B cell (primary cell): ENCODE measurements around the gene C8A. TPM values are rescaled to one million over a fixed set of nuclear protein-coding genes. Genes with fewer than 3 reads are reported as not detected.

ENCODE experiments used
- ATAC-seq: fragments of 200-7000 bp; cut with Tn5 transposase; one replicate; pipeline ENCODE4 v1.10.0; 2021; ENCODE audit warnings: low read depth, mild to moderate bottlenecking, moderate number of reproducible peaks, moderate library complexity
- CTCF ChIA-PET: fragments of 350-600 bp; sonication (Branson Sonifier 250); formaldehyde crosslinking; loops from one replicate; lab custom pipeline; 2021; ENCODE audit warnings: antibody characterized with exemption, inconsistent platforms; lab: Charles Lee
- POLR2A ChIA-PET: fragments of 350-600 bp; sonication (Branson Sonifier 250); formaldehyde crosslinking; loops from one replicate; lab custom pipeline; 2021; ENCODE audit warnings: antibody characterized with exemption; lab: Charles Lee
- DNase-seq: peaks from one replicate; pipeline ENCODE4 v3.0.0; 2013
- H2AFZ ChIP-seq: 2 replicates; pipeline ENCODE4 v1.6.1; 2012; ENCODE audit warnings: mild to moderate bottlenecking, low read depth, low read length; ENCODE audit not compliant: insufficient read depth, poor library complexity, severe bottlenecking
- H3K27ac ChIP-seq, 2 donors: 1 replicate in 1 of 2; 2 replicates in 1 of 2; pipeline ENCODE4 v1.5.1; 2012 to 2013; ENCODE audit warnings: low read length in 2 of 2, mild to moderate bottlenecking in 2 of 2, moderate library complexity in 1 of 2
- H3K27me3 ChIP-seq, 4 experiments: fragments of 200-600 bp in 1 of 4; sonication (generic) in 1 of 4; replicated peaks in 1 of 4; 1 replicate in 2 of 4; 2 replicates in 2 of 4; pipeline versions ENCODE4 v1.6.1 to v1.7.0; 2013 to 2016; ENCODE audit warnings: low read length in 3 of 4, mild to moderate bottlenecking in 2 of 4, mixed read lengths in 1 of 4, moderate library complexity in 1 of 4; ENCODE audit not compliant: insufficient read depth in 4 of 4, control insufficient read depth in 3 of 4; ENCODE audit errors: control extremely low read depth in 1 of 4
- H3K36me3 ChIP-seq, 2 experiments: replicated peaks in 1 of 2; 1 replicate in 1 of 2; 2 replicates in 1 of 2; pipeline versions ENCODE4 v1.6.1 to v1.7.1; 2013; ENCODE audit warnings: low read length in 1 of 2; ENCODE audit not compliant: insufficient read depth in 2 of 2, control insufficient read depth in 1 of 2; ENCODE audit errors: control extremely low read depth in 1 of 2, extremely low read depth in 1 of 2
- H3K4me1 ChIP-seq, 2 donors: fragments of 200-600 bp in 1 of 2; sonication (generic) in 1 of 2; 1 replicate in 1 of 2; 2 replicates in 1 of 2; pipeline versions ENCODE4 v1.5.1 to v1.6.1; 2013 to 2017; ENCODE audit warnings: low read length in 2 of 2; ENCODE audit not compliant: control insufficient read depth in 2 of 2, insufficient read depth in 2 of 2
- H3K4me2 ChIP-seq: replicated peaks from 2 replicates; pipeline ENCODE3; 2012; ENCODE audit warnings: mild to moderate bottlenecking, low read depth, low read length; ENCODE audit not compliant: poor library complexity, severe bottlenecking
- H3K4me3 ChIP-seq, 5 experiments: fragments of 200-600 bp in 1 of 5; sonication (generic) in 1 of 5; 1 replicate in 3 of 5; 2 replicates in 2 of 5; pipeline versions ENCODE4 v1.5.1 to v1.7.0; 2011 to 2016; ENCODE audit warnings: low read length in 4 of 5, mild to moderate bottlenecking in 4 of 5, low read depth in 2 of 5, control low read depth in 1 of 5, moderate library complexity in 1 of 5; ENCODE audit not compliant: insufficient read depth in 1 of 5; ENCODE audit errors: control extremely low read depth in 1 of 5, extremely low read depth in 1 of 5
- H3K79me2 ChIP-seq: fragments of 200-600 bp; sonication (generic); one replicate; pipeline ENCODE4 v1.6.0; 2016; ENCODE audit warnings: low read length; ENCODE audit not compliant: control insufficient read depth, insufficient read depth
- H3K9ac ChIP-seq: fragments of 200-600 bp; sonication (generic); 2 replicates; pipeline ENCODE4 v1.6.1; 2017; ENCODE audit warnings: mild to moderate bottlenecking, low read length, moderate library complexity
- H3K9me3 ChIP-seq, 3 donors: one replicate each; pipeline versions ENCODE4 v1.6.1 to v1.7.1; 2013; ENCODE audit warnings: low read length in 2 of 3; ENCODE audit not compliant: control insufficient read depth in 2 of 3, insufficient read depth in 1 of 3; ENCODE audit errors: control extremely low read depth in 1 of 3
- H4K20me1 ChIP-seq: 2 replicates; pipeline ENCODE4 v1.6.0; 2012; ENCODE audit warnings: mild to moderate bottlenecking, low read length; ENCODE audit not compliant: insufficient read depth, control insufficient read depth, poor library complexity, severe bottlenecking
- H3K27ac Mint-ChIP-seq: one replicate; pipeline ENCODE4 v1.8.0; 2021; ENCODE audit warnings: mixed read lengths
- H3K27me3 Mint-ChIP-seq: one replicate; pipeline ENCODE4 v1.8.0; 2021; ENCODE audit warnings: mixed read lengths
- H3K4me1 Mint-ChIP-seq: one replicate; pipeline ENCODE4 v1.8.0; 2021; ENCODE audit warnings: mixed read lengths
- H3K4me3 Mint-ChIP-seq: one replicate; pipeline ENCODE4 v1.8.0; 2021; ENCODE audit warnings: mixed read lengths
- H3K9me3 Mint-ChIP-seq: one replicate; pipeline ENCODE4 v1.8.0; 2022; ENCODE audit warnings: mixed read lengths; ENCODE audit not compliant: insufficient read depth
- EZH2 ChIP-seq: IDR thresholded peaks from 2 replicates; pipeline ENCODE4 v1.6.1; 2012; ENCODE audit warnings: borderline replicate concordance, low read depth, mild to moderate bottlenecking, moderate library complexity, low read length; ENCODE audit not compliant: insufficient read depth, poor library complexity, severe bottlenecking
- WGBS: methylation state at CpG from one replicate; pipeline ENCODE4 v1.1.5; 2013; ENCODE audit warnings: missing lambda C conversion rate; ENCODE audit not compliant: insufficient coverage; 5-methylcytosine and 5-hydroxymethylcytosine counted together
- intact Hi-C: fragments of 100-400 bp; cut with micrococcal nuclease; formaldehyde crosslinking; loops from one replicate; pipeline ENCODE4 v1.10.0; 2022
- polyA plus RNA-seq: library from polyadenylated mRNA; depleted of rRNA; stranded (reverse); fragments of >200 nt; gene quantifications from 2 replicates; pipeline ENCODE4 v1.2.3, GENCODE V29; 2012
- total RNA-seq, 2 donors: library from RNA; stranded (reverse); fragments of 120-200 nt in 1 of 2; gene quantifications; 1 replicate in 1 of 2; 2 replicates in 1 of 2; pipeline versions ENCODE4 v1.2.3 to v1.2.4, GENCODE V29; 2013 to 2022
- TF ChIP-seq, protein P1 (sequence below): fragments of 200-600 bp; IDR thresholded peaks from one replicate; pipeline ENCODE4 v1.8.0; 2022; ENCODE audit warnings: antibody characterized with exemption, mild to moderate bottlenecking

C8A gene
- total and polyA plus RNA-seq, 2 donors (not counting 1 experiment from before 2014, with no cell fraction given): not detected

DNA sequence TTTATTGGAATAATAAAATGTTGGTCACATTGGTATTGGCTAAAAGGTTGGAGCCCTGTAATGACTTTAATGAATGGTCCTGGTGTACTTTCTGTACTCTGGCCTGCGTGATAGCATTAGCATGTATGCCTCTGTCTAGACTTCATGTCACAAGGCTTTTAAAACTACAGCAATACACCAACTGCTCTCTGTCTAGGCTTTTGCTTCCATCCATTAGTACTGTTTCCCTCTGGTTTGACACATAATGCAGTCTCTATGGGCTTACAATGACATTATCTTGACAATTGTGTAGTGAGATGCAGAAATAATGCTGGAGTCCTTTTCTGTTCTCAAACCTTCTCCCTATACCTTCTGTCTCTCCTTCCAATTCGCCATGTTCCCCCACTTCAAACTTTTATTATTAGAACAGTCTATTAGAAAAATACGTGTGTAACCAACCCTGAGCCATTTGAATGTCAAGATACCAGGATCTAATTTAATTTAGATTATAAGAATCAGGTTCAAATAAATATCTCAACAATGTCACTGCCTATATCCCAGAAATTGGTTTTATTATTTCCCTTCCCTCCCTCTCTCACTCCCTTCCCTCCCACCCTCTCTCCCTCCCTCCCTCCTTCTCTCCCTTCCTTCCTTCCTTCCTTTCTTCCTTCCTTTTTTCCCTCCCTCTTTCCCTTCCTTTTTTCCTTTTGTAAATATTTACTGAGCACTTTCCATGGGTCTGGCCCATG, 8.8 kb downstream of the C8A start:
- H3K4me1 Mint-ChIP-seq: no peaks in the 10 kb centered on the region
- H3K4me3 Mint-ChIP-seq: no peak overlapping the region
- ATAC-seq (no peak), DNase-seq (no peak)
- H3K4me1 ChIP-seq: no peaks in the 10 kb centered on the region
- TF ChIP-seq, protein P1, sequence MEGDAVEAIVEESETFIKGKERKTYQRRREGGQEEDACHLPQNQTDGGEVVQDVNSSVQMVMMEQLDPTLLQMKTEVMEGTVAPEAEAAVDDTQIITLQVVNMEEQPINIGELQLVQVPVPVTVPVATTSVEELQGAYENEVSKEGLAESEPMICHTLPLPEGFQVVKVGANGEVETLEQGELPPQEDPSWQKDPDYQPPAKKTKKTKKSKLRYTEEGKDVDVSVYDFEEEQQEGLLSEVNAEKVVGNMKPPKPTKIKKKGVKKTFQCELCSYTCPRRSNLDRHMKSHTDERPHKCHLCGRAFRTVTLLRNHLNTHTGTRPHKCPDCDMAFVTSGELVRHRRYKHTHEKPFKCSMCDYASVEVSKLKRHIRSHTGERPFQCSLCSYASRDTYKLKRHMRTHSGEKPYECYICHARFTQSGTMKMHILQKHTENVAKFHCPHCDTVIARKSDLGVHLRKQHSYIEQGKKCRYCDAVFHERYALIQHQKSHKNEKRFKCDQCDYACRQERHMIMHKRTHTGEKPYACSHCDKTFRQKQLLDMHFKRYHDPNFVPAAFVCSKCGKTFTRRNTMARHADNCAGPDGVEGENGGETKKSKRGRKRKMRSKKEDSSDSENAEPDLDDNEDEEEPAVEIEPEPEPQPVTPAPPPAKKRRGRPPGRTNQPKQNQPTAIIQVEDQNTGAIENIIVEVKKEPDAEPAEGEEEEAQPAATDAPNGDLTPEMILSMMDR: no peak
- no peak for TF ChIP-seq EZH2
- intact Hi-C loops: no loop called here
- no peak overlapping the region for H3K4me3 ChIP-seq
- H3K27ac ChIP-seq: no peak overlapping the region
- peaks cover 2% of the 10 kb centered on the region for H3K9me3 Mint-ChIP-seq
- H3K79me2 ChIP-seq: no peaks in the 10 kb centered on the region
- 80% methylated on average over 1 of the region's 3 CpGs for WGBS
- POLR2A ChIA-PET: no interaction called here
- no peak overlapping the region for H3K4me2 ChIP-seq
- H3K9me3 ChIP-seq: no peaks in the 10 kb centered on the region
- no peaks in the 10 kb centered on the region for H4K20me1 ChIP-seq
- H2AFZ ChIP-seq: no peak overlapping the region
- H3K9ac ChIP-seq: no peak overlapping the region
- CTCF ChIA-PET: no interaction called here
- no peaks in the 10 kb centered on the region for H3K27me3 ChIP-seq
- no peak overlapping the region for H3K27ac Mint-ChIP-seq
- peaks cover 13% of the 10 kb centered on the region for H3K27me3 Mint-ChIP-seq
- no peaks in the 10 kb centered on the region for H3K36me3 ChIP-seq

DNA sequence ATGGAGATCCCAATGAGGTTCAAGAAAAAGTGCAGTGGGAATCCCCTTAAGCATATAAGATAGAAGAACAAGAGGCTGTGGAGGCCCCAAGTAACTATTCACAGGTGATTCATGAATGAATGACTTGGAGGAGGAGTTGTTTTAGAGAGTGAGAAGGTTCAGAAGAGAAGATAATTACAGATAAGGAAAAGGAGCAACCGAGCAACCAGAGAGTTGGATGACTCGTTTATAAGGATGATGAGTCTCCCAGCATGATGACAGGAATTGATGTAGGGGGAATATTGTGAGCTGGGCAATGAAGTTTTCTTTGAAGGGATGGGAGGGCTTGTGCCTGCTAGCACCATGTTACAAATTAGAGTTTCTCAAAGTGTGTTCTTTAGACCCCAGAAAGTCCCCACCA, 9.8 kb downstream of the C8A start:
- POLR2A ChIA-PET: no interaction called here
- no peak overlapping the region for H3K27ac ChIP-seq
- H3K27ac Mint-ChIP-seq: no peak overlapping the region
- no peak for TF ChIP-seq EZH2
- TF ChIP-seq, protein P1: no peak
- H3K4me1 Mint-ChIP-seq: no peaks in the 10 kb centered on the region
- no peaks in the 10 kb centered on the region for H3K36me3 ChIP-seq
- no peak overlapping the region for H3K4me3 Mint-ChIP-seq
- no peaks in the 10 kb centered on the region for H3K27me3 ChIP-seq
- H3K9ac ChIP-seq: no peak overlapping the region
- 69% methylated on average over 2 of the region's 2 CpGs for WGBS
- no peak overlapping the region for H2AFZ ChIP-seq
- peaks cover 12% of the 10 kb centered on the region for H3K27me3 Mint-ChIP-seq
- intact Hi-C loops: no loop called here
- no peaks in the 10 kb centered on the region for H4K20me1 ChIP-seq
- DNase-seq (no peak), ATAC-seq (no peak)
- CTCF ChIA-PET: no interaction called here
- no peak overlapping the region for H3K4me3 ChIP-seq
- H3K9me3 Mint-ChIP-seq: peaks cover 2% of the 10 kb centered on the region
- no peaks in the 10 kb centered on the region for H3K79me2 ChIP-seq
- H3K9me3 ChIP-seq: no peaks in the 10 kb centered on the region
- H3K4me1 ChIP-seq: no peaks in the 10 kb centered on the region
- H3K4me2 ChIP-seq: no peak overlapping the region
